Fibroblast of lung (primary cell): ENCODE results near the gene PTDSS2. TPM values are rescaled to one million over a fixed set of nuclear protein-coding genes. Genes with fewer than 3 reads are reported as not detected.
"Not testable (repeated sequence)": the region's sequence is repeated elsewhere in the genome, so short reads cannot be mapped to it uniquely, and the experiment has no call there.

Experiments
- DNase-seq, 2 donors: peaks; one replicate each; pipeline versions ENCODE4 v3.0.0 to v3.0.0-alpha.2; 2010; ENCODE audit warnings: low read depth in 2 of 2
- H2AFZ ChIP-seq: 2 replicates; pipeline ENCODE4 v1.5.1; 2012; ENCODE audit warnings: low read length, control low read depth, inconsistent platforms
- H3K27ac ChIP-seq: 2 replicates; pipeline ENCODE4 v1.5.1; 2011; ENCODE audit warnings: low read length, control low read depth; ENCODE audit not compliant: insufficient read depth
- H3K27me3 ChIP-seq: 2 replicates; pipeline ENCODE4 v1.5.1; 2011; ENCODE audit warnings: mild to moderate bottlenecking, low read length; ENCODE audit not compliant: control insufficient read depth, insufficient read depth
- H3K36me3 ChIP-seq: 2 replicates; pipeline ENCODE4 v1.5.1; 2011; ENCODE audit warnings: low read length; ENCODE audit not compliant: control insufficient read depth, insufficient read depth
- H3K4me1 ChIP-seq: 2 replicates; pipeline ENCODE4 v1.5.1; 2011; ENCODE audit warnings: low read length; ENCODE audit not compliant: control insufficient read depth, insufficient read depth; ENCODE audit errors: extremely low read depth
- H3K4me2 ChIP-seq: 2 replicates; pipeline ENCODE4 v1.5.1; 2011; ENCODE audit warnings: low read length, control low read depth; ENCODE audit not compliant: insufficient read depth; ENCODE audit errors: extremely low read depth
- H3K4me3 ChIP-seq, 4 experiments: fragments of 200-600 bp in 1 of 4; sonication (generic) in 1 of 4; replicated peaks in 1 of 4; 2 replicates each; pipeline ENCODE4 v1.5.1; 2011 to 2016; ENCODE audit warnings: low read length in 4 of 4, low read depth in 3 of 4, mild to moderate bottlenecking in 3 of 4, control low read depth in 2 of 4, inconsistent platforms in 1 of 4, mixed read lengths in 1 of 4; ENCODE audit not compliant: insufficient read depth in 1 of 4; ENCODE audit errors: control extremely low read depth in 1 of 4
- H3K79me2 ChIP-seq: 2 replicates; pipeline ENCODE4 v1.5.1; 2012; ENCODE audit warnings: mild to moderate bottlenecking, low read length, inconsistent platforms; ENCODE audit not compliant: control insufficient read depth, insufficient read depth
- H3K9ac ChIP-seq: 2 replicates; pipeline ENCODE4 v1.5.1; 2011; ENCODE audit warnings: mild to moderate bottlenecking, low read length, control low read depth; ENCODE audit not compliant: insufficient read depth
- H3K9me3 ChIP-seq: 2 replicates; pipeline ENCODE4 v1.5.1; 2012; ENCODE audit warnings: low read depth, low read length; ENCODE audit not compliant: control insufficient read depth, insufficient read depth
- H4K20me1 ChIP-seq: 2 replicates; pipeline ENCODE4 v1.5.1; 2011; ENCODE audit warnings: low read length; ENCODE audit not compliant: control insufficient read depth, insufficient read depth; ENCODE audit errors: extremely low read depth
- CTCF ChIP-seq, 2 donors: IDR thresholded peaks in 1 of 2; conservative IDR thresholded peaks in 1 of 2; 1 replicate in 1 of 2; 2 replicates in 1 of 2; pipeline ENCODE4 v1.5.1; 2011 to 2012; ENCODE audit warnings: low read length in 2 of 2, control low read depth in 1 of 2, inconsistent platforms in 1 of 2, low read depth in 1 of 2, mild to moderate bottlenecking in 1 of 2
- EZH2 ChIP-seq: IDR thresholded peaks from 2 replicates; pipeline ENCODE4 v1.5.1; 2012; ENCODE audit warnings: low read length, control low read depth, mild to moderate bottlenecking; ENCODE audit errors: missing control alignments
- polyA plus RNA-seq, 2 donors: library from polyadenylated mRNA; depleted of rRNA in 1 of 2; stranded (reverse) in 1 of 2; unstranded in 1 of 2; fragments of >200 nt; gene quantifications; 2 replicates each; pipeline ENCODE4 v1.2.1, GENCODE V29; 2011 to 2012; ENCODE audit warnings: missing spikeins in 1 of 2
- total RNA-seq: library from RNA; depleted of rRNA; stranded (reverse); fragments of >200 nt; gene quantifications from 2 replicates; pipeline ENCODE4 v1.2.1, GENCODE V29; 2014

PTDSS2 gene
- total and polyA plus RNA-seq, 2 donors (not counting 1 experiment from before 2014, with no cell fraction given), result 17.4 to 36.7 TPM

- Histone ChIP-seq H3K79me2 (no peaks in the 10 kb centered on the region), H3K4me3 (no peak overlapping the region), H3K9me3 (no peaks in the 10 kb centered on the region), H3K9ac (no peak overlapping the region), H3K4me1 (no peaks in the 10 kb centered on the region), H3K4me2 (no peak overlapping the region), H3K36me3 (no peaks in the 10 kb centered on the region), H3K27ac (no peak overlapping the region), H2AFZ (no peak overlapping the region), H3K27me3 (peaks cover 5% of the 10 kb centered on the region), H4K20me1 (no peaks in the 10 kb centered on the region)
- DNase-seq, result no peak
- TF ChIP-seq CTCF (conservative IDR thresholded peaks at IDR 0.05 in 1 of 2, IDR thresholded peaks at IDR 0.05 in 1 of 2; ENCODE audit: low read depth in 1 of 2, low read length in 2 of 2) (no peak), EZH2 (no peak)
Measured at GRCh38 chr11:420911-421321, 29.2 kb upstream of the PTDSS2 start.

GRCh38 chr11:422249-422656 is 27.8 kb upstream of the PTDSS2 start:
- Histone ChIP-seq H2AFZ (no peak overlapping the region), H3K4me2 (no peak overlapping the region), H3K79me2 (no peaks in the 10 kb centered on the region), H3K4me3 (no peak overlapping the region), H3K27me3 (peaks cover 5% of the 10 kb centered on the region), H3K4me1 (no peaks in the 10 kb centered on the region), H3K36me3 (no peaks in the 10 kb centered on the region), H3K27ac (no peak overlapping the region), H4K20me1 (no peaks in the 10 kb centered on the region), H3K9ac (no peak overlapping the region), H3K9me3 (no peaks in the 10 kb centered on the region)
- TF ChIP-seq CTCF (conservative IDR thresholded peaks at IDR 0.05 in 1 of 2, IDR thresholded peaks at IDR 0.05 in 1 of 2; ENCODE audit: low read depth in 1 of 2, low read length in 2 of 2), result no peak
- TF ChIP-seq EZH2, result no peak
- DNase-seq, result no peak

GRCh38 chr11:424232-424631 is 25.8 kb upstream of the PTDSS2 start:
- no peaks in the 10 kb centered on the region for H3K36me3 ChIP-seq
- no peak for DNase-seq
- H3K4me2 ChIP-seq, result no peak overlapping the region
- H4K20me1 ChIP-seq, result no peaks in the 10 kb centered on the region
- no peaks in the 10 kb centered on the region for H3K4me1 ChIP-seq
- no peak overlapping the region for H3K27ac ChIP-seq
- TF ChIP-seq CTCF (conservative IDR thresholded peaks at IDR 0.05 in 1 of 2, IDR thresholded peaks at IDR 0.05 in 1 of 2; ENCODE audit: low read depth in 1 of 2, low read length in 2 of 2) (no peak), EZH2 (no peak)
- no peaks in the 10 kb centered on the region for H3K9me3 ChIP-seq
- no peak overlapping the region for H3K9ac ChIP-seq
- H3K27me3 ChIP-seq, result peaks cover 2% of the 10 kb centered on the region
- no peak overlapping the region for H3K4me3 ChIP-seq
- no peaks in the 10 kb centered on the region for H3K79me2 ChIP-seq
- no peak overlapping the region for H2AFZ ChIP-seq

- H3K27me3 ChIP-seq, H3K36me3 ChIP-seq, DNase-seq, H3K9ac ChIP-seq, H3K4me2 ChIP-seq, H4K20me1 ChIP-seq, H3K27ac ChIP-seq, H3K4me3 ChIP-seq, H3K9me3 ChIP-seq, H2AFZ ChIP-seq, H3K4me1 ChIP-seq, H3K79me2 ChIP-seq: not testable (repeated sequence)
Measured at GRCh38 chr11:424766-425165, 25.3 kb upstream of the PTDSS2 start.
